H9 (cell line): Measurements from ENCODE around the gene RNF13. TPM values are rescaled to one million over a fixed set of nuclear protein-coding genes. Genes with fewer than 3 reads are reported as not detected.
A peak's percentile ranks its signal among the peaks of the same experiment; 100 is the strongest.

Experiments
- DNase-seq: peaks from one replicate; pipeline ENCODE4 v3.0.0-alpha.2; 2017
- H2AFZ ChIP-seq: one replicate; pipeline ENCODE4 v1.6.1; 2013; ENCODE audit warnings: mild to moderate bottlenecking, low read length, control low read depth, moderate library complexity
- H2AK5ac ChIP-seq: 2 replicates; pipeline ENCODE4 v1.6.1; 2013; ENCODE audit warnings: low read length, control low read depth, mixed read lengths; ENCODE audit not compliant: insufficient read length
- H2BK120ac ChIP-seq: one replicate; pipeline ENCODE4 v1.6.1; 2013; ENCODE audit warnings: low read depth, mild to moderate bottlenecking, low read length, control low read depth, inconsistent platforms; ENCODE audit not compliant: poor library complexity, severe bottlenecking
- H2BK12ac ChIP-seq: 2 replicates; pipeline ENCODE4 v1.6.1; 2013; ENCODE audit warnings: low read length, control low read depth, mixed read lengths, low read depth; ENCODE audit not compliant: insufficient read length
- H2BK15ac ChIP-seq: 2 replicates; pipeline ENCODE4 v1.6.1; 2013; ENCODE audit warnings: low read depth, low read length, control low read depth
- H2BK20ac ChIP-seq: one replicate; pipeline ENCODE4 v1.6.1; 2013; ENCODE audit warnings: low read depth, mild to moderate bottlenecking, low read length, control low read depth, inconsistent platforms; ENCODE audit not compliant: poor library complexity, severe bottlenecking
- H2BK5ac ChIP-seq: 2 replicates; pipeline ENCODE4 v1.6.1; 2013; ENCODE audit warnings: low read length, control low read depth, mixed read lengths; ENCODE audit not compliant: insufficient read length
- H3K14ac ChIP-seq: 2 replicates; pipeline ENCODE4 v1.6.1; 2013; ENCODE audit warnings: low read length, control low read depth; ENCODE audit not compliant: insufficient read depth
- H3K18ac ChIP-seq: 2 replicates; pipeline ENCODE4 v1.6.1; 2013; ENCODE audit warnings: low read depth, mild to moderate bottlenecking, mixed read lengths, low read length, control low read depth; ENCODE audit not compliant: insufficient read length
- H3K23ac ChIP-seq: 2 replicates; pipeline ENCODE4 v1.6.1; 2013; ENCODE audit warnings: low read length, control low read depth, mixed read lengths, low read depth; ENCODE audit not compliant: insufficient read length
- H3K23me2 ChIP-seq: 2 replicates; pipeline ENCODE4 v1.6.1; 2013; ENCODE audit warnings: low read depth, mild to moderate bottlenecking, mixed read lengths, low read length, control low read depth; ENCODE audit not compliant: insufficient read length, poor library complexity, severe bottlenecking
- H3K27ac ChIP-seq: 2 replicates; pipeline ENCODE4 v1.5.1; 2013; ENCODE audit warnings: low read length, control low read depth, mixed read lengths, low read depth; ENCODE audit not compliant: insufficient read length
- H3K27me3 ChIP-seq: 2 replicates; pipeline ENCODE4 v1.6.1; 2013; ENCODE audit warnings: low read length, control low read depth, inconsistent platforms; ENCODE audit not compliant: insufficient read depth
- H3K4ac ChIP-seq: 2 replicates; pipeline ENCODE4 v1.6.1; 2013; ENCODE audit warnings: low read depth, mild to moderate bottlenecking, control low read depth, inconsistent platforms, low read length, moderate library complexity
- H3K4me1 ChIP-seq: 2 replicates; pipeline ENCODE4 v1.6.1; 2013; ENCODE audit warnings: low read length, control low read depth, inconsistent platforms; ENCODE audit not compliant: insufficient read depth
- H3K4me2 ChIP-seq: 2 replicates; pipeline ENCODE4 v1.6.1; 2013; ENCODE audit warnings: low read length, control low read depth, mixed read lengths; ENCODE audit not compliant: insufficient read length, insufficient read depth
- H3K56ac ChIP-seq: 2 replicates; pipeline ENCODE4 v1.6.1; 2013; ENCODE audit warnings: low read depth, mild to moderate bottlenecking, mixed read lengths, low read length, control low read depth; ENCODE audit not compliant: insufficient read length
- H3K79me1 ChIP-seq: 2 replicates; pipeline ENCODE4 v1.6.1; 2013; ENCODE audit warnings: low read depth, mild to moderate bottlenecking, moderate library complexity, low read length, control low read depth, inconsistent platforms; ENCODE audit not compliant: insufficient read depth, poor library complexity, severe bottlenecking
- H3K79me2 ChIP-seq: 2 replicates; pipeline ENCODE4 v1.6.1; 2013; ENCODE audit warnings: low read length, control low read depth, inconsistent platforms; ENCODE audit not compliant: insufficient read depth
- H3K9ac ChIP-seq: 2 replicates; pipeline ENCODE4 v1.6.1; 2013; ENCODE audit warnings: low read length, control low read depth, mixed read lengths; ENCODE audit not compliant: insufficient read length; ENCODE audit errors: extremely low read depth
- H3K9me3 ChIP-seq: one replicate; pipeline ENCODE4 v1.6.1; 2013; ENCODE audit warnings: low read depth, low read length, inconsistent platforms; ENCODE audit not compliant: control insufficient read depth
- H3T11ph ChIP-seq: one replicate; pipeline ENCODE4 v1.6.1; 2013; ENCODE audit warnings: mild to moderate bottlenecking, low read length, control low read depth, inconsistent platforms
- H4K20me1 ChIP-seq: one replicate; pipeline ENCODE4 v1.6.1; 2013; ENCODE audit not compliant: control insufficient read depth, insufficient read length, insufficient read depth
- H4K5ac ChIP-seq: 2 replicates; pipeline ENCODE4 v1.6.1; 2013; ENCODE audit warnings: low read depth, mild to moderate bottlenecking, mixed read lengths, low read length, control low read depth; ENCODE audit not compliant: insufficient read length
- H4K8ac ChIP-seq: replicated peaks from 2 replicates; pipeline ENCODE4 v1.6.1; 2013; ENCODE audit warnings: low read length, control low read depth, mixed read lengths, low read depth; ENCODE audit not compliant: insufficient read length
- H4K91ac ChIP-seq: 2 replicates; pipeline ENCODE4 v1.6.1; 2013; ENCODE audit warnings: low read depth, mild to moderate bottlenecking, moderate library complexity, mixed read lengths, low read length, control low read depth; ENCODE audit not compliant: insufficient read length
- H3K27ac Mint-ChIP-seq, 3 experiments: 2 replicates in 2 of 3; 3 replicates in 1 of 3; pipeline ENCODE4 v1.8.0; 2020 to 2021; ENCODE audit warnings: mixed read lengths in 3 of 3, mild to moderate bottlenecking in 1 of 3, moderate library complexity in 1 of 3
- H3K27me3 Mint-ChIP-seq: 2 replicates; pipeline ENCODE4 v1.8.0; 2021; ENCODE audit warnings: low read depth, mild to moderate bottlenecking, moderate library complexity, mixed read lengths
- H3K36me3 Mint-ChIP-seq, 3 experiments: 2 replicates in 2 of 3; 3 replicates in 1 of 3; pipeline ENCODE4 v1.8.0; 2020 to 2021; ENCODE audit warnings: low read depth in 3 of 3, mixed read lengths in 3 of 3; ENCODE audit not compliant: insufficient read depth in 1 of 3
- H3K4me1 Mint-ChIP-seq, 2 experiments: 2 replicates each; pipeline ENCODE4 v1.8.0; 2020; ENCODE audit warnings: mixed read lengths in 2 of 2
- H3K4me3 Mint-ChIP-seq, 2 experiments: 2 replicates in 1 of 2; 3 replicates in 1 of 2; pipeline ENCODE4 v1.8.0; 2020 to 2021; ENCODE audit warnings: mild to moderate bottlenecking in 2 of 2, mixed read lengths in 2 of 2, moderate library complexity in 1 of 2
- H3K9me3 Mint-ChIP-seq, 2 experiments: 2 replicates in 1 of 2; 3 replicates in 1 of 2; pipeline ENCODE4 v1.8.0; 2020; ENCODE audit warnings: mild to moderate bottlenecking in 2 of 2, mixed read lengths in 2 of 2, moderate library complexity in 1 of 2
- CTCF ChIP-seq: fragments of 200-600 bp; sonication (generic); conservative IDR thresholded peaks from 3 replicates; pipeline ENCODE4 v1.8.0; 2021; ENCODE audit warnings: antibody characterized with exemption, mild to moderate bottlenecking
- WGBS: extraction: QIAGEN DNeasy Blood & Tissue Kit; methylation state at CpG from one replicate; pipeline ENCODE4 v1.1.7; 2013; ENCODE audit warnings: missing lambda C conversion rate, low lambda C conversion rate, mixed read lengths; ENCODE audit not compliant: insufficient read length; ENCODE audit errors: extremely low coverage; 5-methylcytosine and 5-hydroxymethylcytosine counted together
- total RNA-seq: library from RNA; stranded (reverse); gene quantifications from 2 replicates; pipeline ENCODE4 v1.2.1, GENCODE V29; 2021

The RNF13 gene
- total RNA-seq, 1 experiment from 2014 or later, result 23.4 TPM

GRCh38 chr3:149815728-149816127, 2.7 kb downstream of the RNF13 start:
- H3K36me3 Mint-ChIP-seq, result 0 out of 7 replicates have a peak, but pooled peaks cover 0 to 4% (median 0%) of the 10 kb centered on the region in 3 experiments
- Histone ChIP-seq H4K5ac (no peak overlapping the region), H4K91ac (no peak overlapping the region), H2BK120ac (no peak overlapping the region), H3K4me2 (no peak overlapping the region), H3K14ac (no peak overlapping the region), H3K23ac (no peak overlapping the region), H3K4ac (no peak overlapping the region), H3K4me1 (no peaks in the 10 kb centered on the region), H3K9me3 (no peaks in the 10 kb centered on the region), H2AFZ (no peak overlapping the region), H4K8ac (no peak overlapping the region), H4K20me1 (no peaks in the 10 kb centered on the region), H3K56ac (no peak overlapping the region), H3K79me1 (peaks cover 3% of the 10 kb centered on the region), H3K9ac (no peak overlapping the region), H2BK15ac (no peak overlapping the region), H3K18ac (no peak overlapping the region), H2BK20ac (no peak overlapping the region), H3K27me3 (no peaks in the 10 kb centered on the region), H3K23me2 (peaks cover 10% of the 10 kb centered on the region), H3K79me2 (peaks cover 27% of the 10 kb centered on the region; the same call in 1 of the 2 replicates), H2BK12ac (no peak overlapping the region), H2AK5ac (no peak overlapping the region), H2BK5ac (no peak overlapping the region), H3T11ph (no peak overlapping the region), H3K27ac (no peak overlapping the region)
- H3K4me3 Mint-ChIP-seq, result no peak overlapping the region
- H3K4me1 Mint-ChIP-seq, result peaks cover 40% of the 10 kb centered on the region in 2 experiments
- DNase-seq, result no peak
- H3K27ac Mint-ChIP-seq, result peak overlapping the region in 1 of 3 experiments; percentile 8; a peak in 1 of 7 replicates
- no peak for TF ChIP-seq CTCF
- no peaks in the 10 kb centered on the region for H3K27me3 Mint-ChIP-seq
- no CpG with 5 or more reads among the region's 3 CpGs for WGBS
- no peaks in the 10 kb centered on the region; a peak in 1 of 5 replicates for H3K9me3 Mint-ChIP-seq
